ENCODE data around the gene RARRES2.
"Not testable (repeated sequence)": the region's sequence is repeated elsewhere in the genome, so short reads cannot be mapped to it uniquely, and the experiment has no call there.

RARRES2 gene

DNA sequence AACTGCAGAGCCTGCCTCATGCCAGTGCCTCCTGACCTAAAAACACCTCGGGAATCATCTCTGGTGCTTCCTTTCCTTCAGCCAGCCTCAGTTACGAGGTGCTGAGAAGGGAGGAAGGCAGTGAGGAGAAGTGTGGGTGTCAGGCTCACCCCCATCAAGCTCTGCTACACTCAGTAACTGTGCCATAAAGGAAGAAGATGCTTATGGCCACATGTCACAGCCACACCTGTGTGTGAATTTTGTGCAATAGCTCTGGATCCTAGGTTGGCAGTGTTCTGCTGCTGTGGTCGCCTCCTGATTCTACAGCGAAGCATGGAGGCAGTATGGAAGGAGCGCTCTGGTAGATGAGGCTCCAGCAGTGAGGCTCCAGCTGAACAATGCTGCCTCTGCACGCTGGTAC, 52.6 kb downstream of the RARRES2 start:
- not testable (repeated sequence) for DNase-seq (ENCODE audit: low read depth in 2 of 2)

Measured in stimulated activated CD4-positive, alpha-beta T cell treated with anti-CD3 and anti-CD28 coated beads, Interleukin-1b, Interleukin-23, amount 100 ng/mL, for 1 hour (primary cell).